Measurements from ENCODE around the gene NHEJ1. TPM values are rescaled to one million over a fixed set of nuclear protein-coding genes. Genes with fewer than 3 reads are reported as not detected.

The NHEJ1 gene
- total RNA-seq, 1 experiment from 2014 or later = 20.8 TPM

DNA sequence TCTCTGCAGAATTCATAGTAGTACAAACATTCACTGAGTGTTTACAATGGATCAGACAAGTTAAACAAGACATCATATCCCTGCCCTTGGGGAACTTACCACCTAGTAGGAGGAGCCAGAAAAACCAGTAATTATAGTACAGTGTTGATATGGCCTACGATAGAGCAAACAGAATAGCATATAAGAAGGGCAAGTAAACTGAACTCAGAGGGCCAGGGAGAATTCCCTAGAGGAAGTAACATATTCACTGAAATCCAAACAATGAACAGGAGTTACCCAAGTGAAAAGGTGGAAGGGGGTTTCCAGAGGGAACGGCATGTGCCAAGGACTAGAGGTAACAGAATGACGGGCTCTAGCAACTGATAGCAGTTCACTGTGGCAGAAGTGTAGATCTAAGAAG, 34.1 kb downstream of the NHEJ1 start:
- no peak overlapping the region for H3K56ac ChIP-seq (ENCODE audit: insufficient read length, low read depth, low read length)
- Mint-ChIP-seq H3K27ac (no peak overlapping the region), H3K36me3 (ENCODE audit: insufficient read depth in 1 of 3, low read depth in 3 of 3) (no peaks in the 10 kb centered on the region), H3K27me3 (ENCODE audit: low read depth) (no peaks in the 10 kb centered on the region), H3K4me3 (no peak overlapping the region), H3K9me3 (no peaks in the 10 kb centered on the region), H3K4me1 (peaks cover 4 to 6% of the 10 kb centered on the region in 2 experiments; a peak in 2 of 4 replicates)
- no peak for DNase-seq
- no peak overlapping the region for H3T11ph ChIP-seq (ENCODE audit: low read length)
- no peak overlapping the region for H3K4ac ChIP-seq (ENCODE audit: low read depth, low read length)
- TF ChIP-seq, protein P1, sequence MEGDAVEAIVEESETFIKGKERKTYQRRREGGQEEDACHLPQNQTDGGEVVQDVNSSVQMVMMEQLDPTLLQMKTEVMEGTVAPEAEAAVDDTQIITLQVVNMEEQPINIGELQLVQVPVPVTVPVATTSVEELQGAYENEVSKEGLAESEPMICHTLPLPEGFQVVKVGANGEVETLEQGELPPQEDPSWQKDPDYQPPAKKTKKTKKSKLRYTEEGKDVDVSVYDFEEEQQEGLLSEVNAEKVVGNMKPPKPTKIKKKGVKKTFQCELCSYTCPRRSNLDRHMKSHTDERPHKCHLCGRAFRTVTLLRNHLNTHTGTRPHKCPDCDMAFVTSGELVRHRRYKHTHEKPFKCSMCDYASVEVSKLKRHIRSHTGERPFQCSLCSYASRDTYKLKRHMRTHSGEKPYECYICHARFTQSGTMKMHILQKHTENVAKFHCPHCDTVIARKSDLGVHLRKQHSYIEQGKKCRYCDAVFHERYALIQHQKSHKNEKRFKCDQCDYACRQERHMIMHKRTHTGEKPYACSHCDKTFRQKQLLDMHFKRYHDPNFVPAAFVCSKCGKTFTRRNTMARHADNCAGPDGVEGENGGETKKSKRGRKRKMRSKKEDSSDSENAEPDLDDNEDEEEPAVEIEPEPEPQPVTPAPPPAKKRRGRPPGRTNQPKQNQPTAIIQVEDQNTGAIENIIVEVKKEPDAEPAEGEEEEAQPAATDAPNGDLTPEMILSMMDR (conservative IDR thresholded peaks at IDR 0.05) = no peak
- H4K20me1 ChIP-seq (ENCODE audit: control insufficient read depth, insufficient read depth, insufficient read length) = no peaks in the 10 kb centered on the region
- H3K4me2 ChIP-seq (ENCODE audit: insufficient read depth, insufficient read length, low read length) = no peak overlapping the region
- H4K8ac ChIP-seq (replicated peaks; ENCODE audit: insufficient read length, low read depth, low read length) = no peak overlapping the region
- 0 out of 2 replicates have a peak, but pooled peaks cover 4% of the 10 kb centered on the region for H3K4me1 ChIP-seq (ENCODE audit: insufficient read depth, low read length)
- WGBS (ENCODE audit: extremely low coverage, insufficient read length, low lambda C conversion rate) = no CpG with 5 or more reads among the region's 3 CpGs
- no peak overlapping the region for H3K23ac ChIP-seq (ENCODE audit: insufficient read length, low read depth, low read length)
- no peak overlapping the region for H2BK20ac ChIP-seq (ENCODE audit: low read depth, low read length, poor library complexity, severe bottlenecking)
- no peak overlapping the region for H3K18ac ChIP-seq (ENCODE audit: insufficient read length, low read depth, low read length)
- no peak overlapping the region for H2BK15ac ChIP-seq (ENCODE audit: low read depth, low read length)
- H3K27ac ChIP-seq (ENCODE audit: insufficient read length, low read depth, low read length) = no peak overlapping the region
- H2AFZ ChIP-seq (ENCODE audit: low read length) = no peak overlapping the region
- no peak overlapping the region for H4K5ac ChIP-seq (ENCODE audit: insufficient read length, low read depth, low read length)
- no peak overlapping the region for H2BK120ac ChIP-seq (ENCODE audit: low read depth, low read length, poor library complexity, severe bottlenecking)
- no peaks in the 10 kb centered on the region for H3K79me2 ChIP-seq (ENCODE audit: insufficient read depth, low read length)
- H3K23me2 ChIP-seq (ENCODE audit: insufficient read length, low read depth, low read length, poor library complexity, severe bottlenecking) = no peaks in the 10 kb centered on the region
- H3K9ac ChIP-seq (ENCODE audit: extremely low read depth, insufficient read length, low read length) = no peak overlapping the region
- no peak overlapping the region for H4K91ac ChIP-seq (ENCODE audit: insufficient read length, low read depth, low read length)
- no peak overlapping the region for H2AK5ac ChIP-seq (ENCODE audit: insufficient read length, low read length)
- H3K27me3 ChIP-seq (ENCODE audit: insufficient read depth, low read length) = no peaks in the 10 kb centered on the region
- H3K79me1 ChIP-seq (ENCODE audit: insufficient read depth, low read depth, low read length, poor library complexity, severe bottlenecking) = no peaks in the 10 kb centered on the region
- H2BK12ac ChIP-seq (ENCODE audit: insufficient read length, low read depth, low read length) = no peak overlapping the region
- H2BK5ac ChIP-seq (ENCODE audit: insufficient read length, low read length) = no peak overlapping the region
- H3K9me3 ChIP-seq (ENCODE audit: control insufficient read depth, low read depth, low read length) = no peaks in the 10 kb centered on the region
- H3K14ac ChIP-seq (ENCODE audit: insufficient read depth, low read length) = no peak overlapping the region

Measured in H9 (cell line).